ENCODE results near the gene ACOT12.
"Not testable (repeated sequence)": the region's sequence is repeated elsewhere in the genome, so short reads cannot be mapped to it uniquely, and the experiment has no call there.

Gene ACOT12

DNA sequence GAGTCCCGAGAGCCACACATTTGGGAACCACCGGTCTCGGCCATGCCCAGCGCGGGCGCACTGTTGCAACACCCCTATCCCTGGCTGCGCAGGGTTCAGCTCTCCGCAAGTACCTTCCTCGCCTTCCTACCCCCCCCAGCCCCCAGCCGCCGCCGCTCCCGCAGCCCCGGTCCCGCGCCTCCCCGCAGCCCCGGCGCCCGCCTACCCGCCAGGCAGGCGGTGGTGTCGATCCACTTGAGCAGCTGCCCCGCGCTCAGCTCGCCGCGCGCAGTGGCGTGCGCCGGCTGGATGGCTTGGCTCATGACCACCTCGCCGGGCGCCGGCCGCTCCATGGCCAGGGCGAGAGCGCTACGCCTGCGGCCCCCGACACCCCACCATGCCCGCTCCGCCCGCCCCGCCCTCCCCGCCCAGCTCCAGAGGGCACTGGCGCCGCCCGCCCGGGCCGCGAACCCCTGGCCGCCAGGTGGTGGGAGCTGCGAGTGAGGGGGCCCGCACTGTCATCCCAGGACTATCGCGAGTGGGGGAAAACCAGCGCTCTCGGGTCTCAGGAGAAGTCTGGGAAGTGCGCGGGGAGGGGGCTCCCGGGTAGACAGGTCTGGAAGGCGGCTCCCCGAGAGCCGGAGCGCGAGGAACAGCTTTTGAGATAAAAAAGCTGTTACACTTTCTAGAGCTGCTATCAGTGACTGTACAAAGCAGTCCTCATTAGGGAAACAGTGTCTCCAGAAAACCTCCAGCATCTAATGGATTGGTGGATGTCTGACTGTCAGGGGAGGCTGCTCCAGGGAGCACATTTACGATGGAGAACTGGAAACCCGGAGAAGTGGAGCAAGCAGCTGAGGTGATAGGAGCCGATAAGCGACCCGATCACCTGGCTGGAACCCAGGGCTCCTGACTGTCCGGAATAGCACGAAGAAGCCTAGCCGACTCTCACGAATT, at the start of gene ACOT12:
TSS of gene ACOT12 (minus strand) at position 352 of the 936 bp plus-strand sequence. CDS start at position 332, 20 bp downstream.
- no peak for DNase-seq (ENCODE audit: low read depth, low spot score)

DNA sequence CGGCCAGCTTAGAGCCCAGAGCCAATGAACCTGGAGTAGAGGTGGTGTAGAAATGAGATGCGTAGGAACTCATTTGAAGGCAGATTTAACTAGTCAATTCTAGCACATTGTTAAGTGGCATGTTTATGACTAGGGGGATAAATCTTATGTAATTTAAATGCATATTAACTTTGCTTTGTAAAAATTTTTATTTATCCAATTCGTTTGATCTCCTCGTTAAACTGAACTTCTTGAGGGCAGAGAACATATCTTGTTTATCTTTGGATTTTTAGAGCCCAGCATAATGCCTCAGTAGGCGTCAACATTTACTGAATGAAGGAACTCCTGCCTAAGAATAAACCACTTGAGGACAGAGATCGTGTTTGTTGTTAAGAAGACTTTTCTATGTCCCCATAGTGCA, 41.1 kb upstream of the ACOT12 start:
- no peak for DNase-seq (ENCODE audit: low read depth, low spot score)

DNA sequence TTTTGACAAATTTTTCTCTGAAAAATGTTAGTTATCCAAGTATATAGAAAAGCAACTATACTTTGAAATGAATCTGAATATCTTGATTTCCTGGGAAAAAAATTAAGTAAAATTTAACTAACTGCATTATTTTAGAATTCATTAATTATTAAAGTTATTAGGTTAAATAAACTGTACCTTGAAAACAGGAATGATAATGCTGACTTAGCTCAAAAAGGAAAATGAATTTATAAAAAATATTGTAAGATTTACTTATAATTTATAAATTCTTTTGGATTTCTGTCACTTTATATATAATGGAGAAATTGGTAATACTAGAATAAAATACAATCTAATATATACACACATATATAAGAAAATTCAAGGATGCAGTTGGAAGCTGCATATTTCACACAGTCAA, 36.1 kb upstream of the ACOT12 start:
- DNase-seq (ENCODE audit: low read depth, low spot score), result no peak

DNA sequence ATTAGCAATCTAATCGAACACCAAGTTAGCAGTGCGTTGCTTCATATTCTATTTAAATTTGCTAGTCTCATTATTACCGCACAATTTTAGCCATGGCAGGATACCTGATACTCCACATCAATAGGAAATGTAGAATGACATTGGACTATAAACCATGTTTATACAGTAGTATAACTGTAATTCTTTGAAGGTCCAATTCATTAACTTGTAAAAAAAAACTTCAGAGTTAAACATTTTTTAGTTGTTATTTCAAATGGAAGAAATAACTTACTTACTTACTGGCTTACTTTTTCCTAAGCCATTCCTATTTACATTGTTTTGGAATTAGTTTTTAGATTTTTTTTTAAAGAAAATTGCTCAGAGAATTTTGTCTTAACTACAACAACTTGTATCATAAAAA, 35.4 kb upstream of the ACOT12 start:
- DNase-seq (ENCODE audit: low read depth, low spot score), result no peak

DNA sequence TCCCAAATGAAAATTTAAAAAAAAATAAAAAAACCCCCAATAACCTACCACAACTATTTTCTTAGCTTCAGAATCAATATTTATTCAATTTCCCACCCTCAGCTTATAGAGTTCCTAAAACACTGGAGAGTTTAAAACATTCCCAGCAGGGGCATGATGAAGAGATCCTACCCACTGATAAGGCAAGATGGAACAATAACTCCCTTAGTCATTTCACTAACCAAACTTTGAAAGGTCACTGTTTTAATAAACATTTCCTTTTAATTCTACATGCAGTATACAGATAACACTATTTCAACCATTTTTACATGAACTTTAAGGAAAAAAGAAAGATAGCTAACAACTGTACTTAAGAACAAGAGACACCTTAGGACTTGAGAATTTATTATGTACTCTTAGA, 34.9 kb upstream of the ACOT12 start:
- DNase-seq (ENCODE audit: low read depth, low spot score), result no peak

DNA sequence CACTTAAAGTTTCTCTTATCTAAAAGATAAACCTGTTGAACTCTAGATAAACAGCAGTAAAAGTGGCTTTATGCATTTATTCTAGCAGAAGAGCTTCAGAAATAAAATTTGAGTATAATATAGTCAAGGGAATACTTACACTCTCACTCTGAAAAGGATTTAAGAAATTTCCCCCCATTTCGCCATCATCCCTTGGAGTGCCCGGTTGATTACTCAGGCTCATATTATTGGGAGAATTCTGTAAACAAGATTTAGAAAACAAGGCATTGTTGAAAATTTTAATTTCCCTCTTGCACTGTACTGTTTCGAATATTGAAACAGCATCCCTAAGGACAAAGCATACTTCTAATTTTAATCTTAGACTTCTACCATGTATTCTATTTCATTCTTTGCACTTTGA, 34.5 kb upstream of the ACOT12 start:
- DNase-seq (ENCODE audit: low read depth, low spot score), result no peak

DNA sequence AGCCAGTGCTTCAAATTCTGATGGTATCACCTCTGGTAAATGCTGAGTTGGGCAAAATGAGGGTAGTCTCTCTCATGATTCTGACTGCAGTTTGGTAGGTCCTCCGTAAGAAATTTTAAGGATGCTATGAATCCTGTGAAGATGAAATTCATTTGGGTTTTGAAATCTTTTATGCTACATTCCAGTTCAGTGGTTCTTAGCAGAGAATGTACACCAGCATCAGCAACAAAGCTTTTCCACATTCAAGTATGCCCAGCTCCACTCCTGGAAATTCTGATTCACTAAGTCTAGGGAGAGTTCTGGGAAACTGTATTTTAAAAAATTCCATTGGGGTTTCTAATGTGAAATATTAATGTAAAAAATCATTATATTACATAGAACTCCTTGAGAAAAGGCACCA, 33.6 kb upstream of the ACOT12 start:
- DNase-seq (ENCODE audit: low read depth, low spot score), result no peak

DNA sequence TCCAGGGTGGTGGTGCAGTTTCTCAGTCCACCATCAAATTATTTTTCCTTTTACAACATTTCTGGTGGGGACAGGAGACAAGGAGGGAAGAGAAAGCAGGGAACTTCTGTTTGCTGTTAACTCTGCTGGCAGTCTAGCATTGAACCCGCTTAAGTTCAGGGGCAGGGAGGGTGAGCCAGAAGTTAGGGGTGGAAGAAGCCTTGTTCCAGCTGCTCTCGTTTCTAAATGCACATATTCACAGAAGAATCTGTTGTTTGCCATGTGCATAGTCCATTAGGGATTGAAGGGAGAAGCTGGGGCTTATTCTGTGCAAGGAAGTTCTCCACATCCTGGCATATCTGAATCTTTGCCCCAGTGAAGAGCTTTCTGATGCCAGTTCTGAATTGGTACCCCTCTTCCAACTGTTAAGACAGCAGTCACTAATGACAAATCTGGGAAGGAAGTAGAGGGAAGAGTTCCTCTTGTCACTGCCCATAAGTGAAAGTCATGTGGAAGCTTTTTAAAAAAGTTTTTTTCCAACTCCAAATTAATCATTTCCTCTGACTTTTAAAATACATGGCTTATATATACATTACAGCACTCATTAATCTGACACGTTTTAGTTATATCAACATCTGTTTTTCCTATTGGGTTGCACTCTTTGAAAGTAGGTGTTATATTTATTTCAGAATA, 32.6 kb upstream of the ACOT12 start:
- no peak for DNase-seq (ENCODE audit: low read depth, low spot score)

DNA sequence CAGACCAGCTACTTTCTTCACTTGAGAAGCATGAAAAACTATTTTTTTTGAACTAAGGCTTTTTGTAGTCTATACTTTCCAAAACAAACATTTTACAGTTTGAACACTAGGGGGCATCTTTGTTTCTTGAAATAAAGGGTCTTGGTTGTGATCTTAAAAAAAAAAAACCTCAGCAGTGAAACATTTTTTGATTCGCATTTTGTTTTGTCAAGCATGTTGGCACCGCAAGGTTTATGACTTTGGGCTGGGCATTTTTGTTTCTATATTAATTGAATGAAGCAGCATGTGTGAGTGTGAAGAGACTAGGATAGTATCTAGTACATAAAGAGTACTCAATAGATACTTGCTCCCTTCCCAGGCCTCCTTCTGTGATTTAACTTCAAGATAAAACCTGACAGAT, 31.6 kb upstream of the ACOT12 start:
- no peak for DNase-seq (ENCODE audit: low read depth, low spot score)

DNA sequence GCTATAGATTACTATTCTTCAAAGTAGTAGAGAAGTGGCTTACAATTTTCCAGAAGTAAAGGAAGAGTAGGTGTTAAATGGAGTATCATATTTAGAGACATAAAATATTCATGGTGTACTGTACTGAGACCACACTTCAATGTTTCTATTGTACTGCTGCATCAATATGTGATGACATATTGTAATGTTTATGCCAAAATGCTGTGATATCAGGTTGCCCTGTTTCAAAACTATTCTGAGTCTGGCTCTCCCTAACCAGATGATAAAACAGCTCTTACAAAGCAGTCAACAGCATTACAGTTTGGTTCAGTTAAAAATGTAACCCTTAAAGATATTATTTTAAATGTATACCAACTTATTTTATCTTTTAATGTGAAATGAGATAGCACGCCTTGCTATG, 30.8 kb upstream of the ACOT12 start:
- DNase-seq (ENCODE audit: low read depth, low spot score), result no peak

DNA sequence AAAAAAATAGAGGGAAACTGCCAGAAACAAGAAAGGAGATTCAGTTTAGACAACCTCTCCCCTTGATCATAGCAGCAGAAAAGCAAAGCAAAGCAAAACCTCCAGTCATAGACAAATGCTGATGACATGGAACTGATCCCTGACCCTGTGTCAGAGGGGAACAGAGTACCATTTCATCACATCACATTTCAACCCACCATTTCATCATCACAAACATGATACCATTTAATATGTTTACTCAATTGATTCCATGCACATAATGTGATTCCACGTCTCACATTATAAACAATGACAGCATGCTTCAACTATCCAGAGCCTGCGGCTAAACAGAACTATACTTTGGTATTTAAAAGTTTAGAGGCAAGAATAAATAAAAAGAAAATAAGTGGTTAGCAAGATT, 28.7 kb upstream of the ACOT12 start:
- peak; percentile 43 for DNase-seq (ENCODE audit: low read depth, low spot score)

DNA sequence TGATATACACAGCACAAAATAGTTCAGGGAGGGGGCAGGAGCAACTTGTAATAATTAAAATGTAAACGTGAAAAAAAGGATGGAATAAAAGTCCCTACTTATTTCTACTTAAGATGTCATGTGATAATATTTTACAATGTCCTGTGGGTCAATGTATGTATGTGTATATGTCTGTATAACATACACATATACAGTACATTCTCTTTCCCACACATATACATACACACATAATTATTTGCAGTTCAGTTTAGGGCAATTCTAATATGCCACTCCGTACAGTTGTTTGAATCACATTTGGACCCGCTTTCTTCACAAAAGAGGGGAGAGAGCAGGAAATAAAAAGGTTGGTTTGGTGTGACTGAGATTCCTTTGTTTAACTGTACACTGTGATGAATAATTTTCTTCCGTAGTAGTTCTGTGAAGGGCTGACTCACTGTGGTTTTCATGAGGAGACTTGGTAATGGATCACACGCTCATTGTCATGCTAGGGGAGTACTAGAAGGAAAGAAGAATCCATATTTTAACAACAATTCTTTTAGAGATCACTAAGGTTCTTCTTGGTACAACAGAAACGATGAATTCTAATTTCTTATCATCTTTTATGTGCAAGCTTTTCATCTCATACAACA, 26.2 kb upstream of the ACOT12 start:
- peak; percentile 60 for DNase-seq (ENCODE audit: low read depth, low spot score)

DNA sequence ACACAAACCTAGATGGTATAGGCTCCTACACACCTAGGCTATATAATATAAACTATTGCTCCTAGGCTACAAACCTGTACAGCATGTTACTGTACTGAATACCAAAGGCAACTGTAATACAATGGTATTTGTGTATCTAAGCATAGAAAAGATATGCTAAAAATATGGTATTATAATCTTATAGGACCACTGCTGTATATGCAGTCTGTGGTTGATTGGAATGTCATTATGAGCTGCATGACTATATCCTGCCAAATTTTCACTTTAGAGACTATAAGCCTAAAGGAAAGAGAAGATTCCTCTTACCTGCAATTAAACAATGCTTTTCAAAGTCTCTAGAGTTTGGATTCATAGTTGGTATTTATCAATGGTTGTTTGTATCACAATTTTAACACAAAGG, 24.7 kb upstream of the ACOT12 start:
- no peak for DNase-seq (ENCODE audit: low read depth, low spot score)

DNA sequence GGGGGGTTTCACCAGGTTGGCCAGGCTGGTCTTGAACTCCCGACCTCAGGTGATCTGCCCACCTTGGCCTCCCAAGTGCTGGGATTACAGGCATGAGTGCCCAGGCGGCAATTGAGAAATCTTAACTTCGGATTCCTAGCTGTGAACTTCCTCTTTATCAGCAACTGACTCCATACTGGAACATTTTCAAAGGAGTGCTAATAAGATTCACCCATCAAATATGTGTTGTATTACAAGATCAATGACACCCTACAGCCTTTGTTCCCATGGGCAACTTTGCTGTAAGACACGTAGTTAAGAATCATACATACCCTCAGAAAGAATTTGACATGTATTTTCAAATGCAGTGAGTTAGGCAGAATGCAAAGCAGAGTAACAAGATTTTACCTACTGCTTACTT, 23.1 kb upstream of the ACOT12 start:
- no peak for DNase-seq (ENCODE audit: low read depth, low spot score)

DNA sequence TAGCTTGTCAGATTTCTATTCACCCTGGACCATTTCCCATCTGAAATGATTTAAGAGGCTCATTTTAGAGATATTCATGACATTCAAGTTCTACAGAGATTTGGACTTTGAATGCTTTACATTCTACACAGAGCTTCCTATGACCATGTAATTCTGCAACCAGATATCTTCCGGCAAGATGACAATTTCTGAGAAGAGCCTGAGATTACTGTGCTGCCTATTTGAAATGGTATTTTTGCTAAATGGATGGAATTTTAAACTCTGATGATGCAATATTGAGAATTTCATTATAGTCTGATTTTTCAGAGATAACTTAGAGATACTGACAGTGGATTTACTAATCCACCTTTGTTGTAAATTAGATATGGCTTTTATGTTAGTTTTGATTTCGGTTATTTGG, 16.0 kb upstream of the ACOT12 start:
- DNase-seq (ENCODE audit: low read depth, low spot score), result no peak

DNA sequence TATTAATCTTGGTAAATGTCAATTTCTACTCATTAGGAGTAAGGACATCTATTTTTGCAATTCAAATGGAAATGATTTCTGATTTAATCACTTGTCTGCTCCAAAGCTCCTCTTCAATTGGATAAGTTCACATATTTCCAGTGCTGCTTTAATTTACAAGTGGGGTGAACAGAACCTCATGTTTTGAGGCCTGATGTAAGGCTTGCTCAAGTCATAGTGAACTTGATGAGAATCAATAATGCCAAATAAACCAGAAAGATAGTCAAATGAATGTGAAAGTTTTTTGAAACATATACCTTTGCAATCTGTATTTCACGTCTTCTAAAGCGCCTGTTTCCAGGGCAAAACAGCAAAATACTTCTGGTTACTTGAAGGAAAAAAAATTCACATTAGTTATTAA, 15.4 kb upstream of the ACOT12 start:
- no peak for DNase-seq (ENCODE audit: low read depth, low spot score)

DNA sequence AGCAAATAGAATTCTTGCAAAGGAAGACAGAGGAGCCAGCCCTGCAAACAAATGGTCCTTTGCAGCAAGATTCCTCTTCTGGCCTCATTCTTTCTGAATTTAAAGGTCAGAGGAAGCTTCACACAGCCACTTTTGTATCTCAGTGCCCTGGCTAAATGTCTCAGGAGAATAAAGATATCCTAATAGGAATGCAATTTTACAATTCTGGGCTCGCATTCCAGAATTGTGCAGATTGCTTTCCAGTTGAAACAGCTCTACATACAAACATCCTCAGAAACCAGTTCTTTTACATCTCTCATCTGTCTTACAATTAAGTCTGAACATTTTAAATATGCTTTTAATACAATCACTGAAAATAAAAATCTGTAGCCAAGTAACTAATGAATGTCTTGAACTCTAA, 14.6 kb upstream of the ACOT12 start:
- DNase-seq (ENCODE audit: low read depth, low spot score), result no peak

DNA sequence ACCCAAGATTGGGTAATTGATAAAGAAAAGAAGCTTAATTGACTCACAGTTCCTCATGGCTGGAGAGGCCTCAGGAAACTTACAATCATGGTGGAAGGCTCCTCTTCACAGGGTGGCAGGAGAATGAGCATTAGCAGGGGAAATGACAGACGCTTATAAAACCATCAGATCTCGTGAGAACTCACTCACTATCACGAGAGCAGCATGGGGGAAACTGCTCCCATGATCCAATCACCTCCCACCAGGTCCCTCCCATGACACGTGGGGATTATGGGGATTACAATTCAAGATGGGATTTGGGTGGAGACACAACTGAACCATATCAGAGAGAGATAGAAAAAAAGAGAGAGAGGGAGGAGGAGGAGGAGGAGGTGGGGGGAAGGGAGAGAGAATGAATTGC, 13.9 kb upstream of the ACOT12 start:
- not testable (repeated sequence) for DNase-seq (ENCODE audit: low read depth, low spot score)

DNA sequence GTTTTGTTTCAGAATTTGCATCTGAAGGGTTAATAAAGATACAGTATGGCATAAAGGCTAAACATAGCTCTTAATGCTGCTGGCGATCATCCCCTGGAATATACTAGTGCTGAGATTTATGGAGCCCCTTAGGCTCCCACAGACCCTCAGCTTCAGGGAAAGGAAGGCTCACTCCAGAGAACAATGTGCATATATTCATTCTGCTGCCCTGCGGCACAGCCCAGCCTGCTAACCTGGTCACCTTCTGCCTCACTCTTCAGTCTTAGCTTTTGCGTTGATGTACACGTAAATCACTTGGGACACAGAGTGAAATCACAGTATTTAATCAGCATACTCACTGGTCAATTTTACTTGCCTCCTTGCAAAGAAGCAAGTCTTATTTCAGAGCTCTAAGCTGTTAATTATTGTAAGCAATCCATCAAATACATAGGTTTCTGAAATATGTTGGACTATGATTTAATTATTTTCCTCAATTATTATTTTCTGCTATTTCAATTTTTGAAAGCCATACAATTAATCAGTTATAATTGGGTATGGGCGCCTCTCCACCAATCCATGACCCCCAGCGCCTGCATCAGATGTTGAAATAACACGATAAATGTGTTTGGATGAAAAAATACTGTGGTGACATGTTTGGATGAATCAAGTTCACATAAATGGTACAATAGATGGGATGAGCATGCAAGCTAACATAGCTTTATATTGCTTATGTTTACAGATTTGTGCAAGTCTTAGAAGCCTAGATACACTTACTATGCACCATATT, 11.4 kb upstream of the ACOT12 start:
- DNase-seq (ENCODE audit: low read depth, low spot score), result no peak

DNA sequence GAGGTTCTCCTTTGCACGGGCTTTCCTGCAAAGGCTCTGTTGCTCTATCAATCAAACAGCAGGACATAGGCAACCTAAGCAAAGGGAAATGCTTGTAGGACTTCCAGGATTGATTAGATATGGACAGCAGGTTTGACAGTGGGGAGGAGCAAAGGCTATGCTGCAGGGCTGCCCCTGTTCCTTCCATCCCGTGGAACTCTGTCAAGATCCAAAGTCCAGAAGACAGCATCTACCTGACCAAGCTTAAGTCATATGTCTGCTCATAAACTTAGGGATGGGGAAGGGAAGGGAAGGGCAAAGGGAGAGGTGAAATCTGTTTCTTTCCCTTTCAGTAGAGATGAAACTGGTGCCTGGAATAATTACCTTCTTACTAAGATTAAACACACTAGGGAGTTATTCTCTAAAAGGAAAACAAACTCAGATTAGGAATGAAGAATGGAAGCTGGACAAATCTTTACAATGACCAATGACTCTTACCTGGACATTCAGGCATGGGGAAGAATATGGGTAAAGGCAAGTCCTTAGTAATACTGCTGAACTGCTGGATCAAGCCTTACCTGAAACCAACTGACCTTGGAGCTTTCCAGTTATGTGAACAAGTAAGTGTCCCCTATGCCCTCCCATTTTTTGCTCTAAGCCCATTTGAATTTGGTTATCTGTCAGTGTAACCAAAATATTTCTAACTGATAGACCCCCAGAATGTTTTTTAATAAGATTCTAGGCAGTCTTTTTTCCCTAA, 8.4 kb upstream of the ACOT12 start:
- DNase-seq (ENCODE audit: low read depth, low spot score), result no peak

DNA sequence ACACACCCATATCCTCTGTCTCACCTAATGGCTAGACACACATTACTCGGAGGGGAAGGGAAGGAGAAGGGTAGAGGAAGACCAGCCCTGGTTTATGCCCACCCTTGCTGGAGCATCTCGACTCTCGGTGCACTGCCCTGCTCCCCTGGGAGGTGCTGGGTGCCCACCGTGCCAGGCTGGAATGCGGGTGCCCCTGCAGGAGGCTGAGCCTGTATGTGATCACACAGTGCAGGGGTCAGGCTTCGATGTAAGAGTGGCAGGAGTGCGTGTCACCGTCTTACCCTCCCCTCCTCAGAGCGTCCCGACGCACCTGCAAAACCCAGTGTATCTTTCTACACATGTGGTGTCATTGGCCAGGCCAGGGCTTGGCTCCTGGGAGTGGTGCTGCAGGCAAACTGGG, 7.3 kb upstream of the ACOT12 start:
- no peak for DNase-seq (ENCODE audit: low read depth, low spot score)

Measured in smooth muscle cell of the brain vasculature (primary cell).